HG03103 (cell line): ENCODE data around the gene CDK6.

Experiments
- ATAC-seq: cut with Tn5 transposase; IDR thresholded peaks from one replicate; pipeline ENCODE4 v1.9.1; 2021; ENCODE audit warnings: low read depth; ENCODE audit not compliant: unreplicated experiment

Gene CDK6

DNA sequence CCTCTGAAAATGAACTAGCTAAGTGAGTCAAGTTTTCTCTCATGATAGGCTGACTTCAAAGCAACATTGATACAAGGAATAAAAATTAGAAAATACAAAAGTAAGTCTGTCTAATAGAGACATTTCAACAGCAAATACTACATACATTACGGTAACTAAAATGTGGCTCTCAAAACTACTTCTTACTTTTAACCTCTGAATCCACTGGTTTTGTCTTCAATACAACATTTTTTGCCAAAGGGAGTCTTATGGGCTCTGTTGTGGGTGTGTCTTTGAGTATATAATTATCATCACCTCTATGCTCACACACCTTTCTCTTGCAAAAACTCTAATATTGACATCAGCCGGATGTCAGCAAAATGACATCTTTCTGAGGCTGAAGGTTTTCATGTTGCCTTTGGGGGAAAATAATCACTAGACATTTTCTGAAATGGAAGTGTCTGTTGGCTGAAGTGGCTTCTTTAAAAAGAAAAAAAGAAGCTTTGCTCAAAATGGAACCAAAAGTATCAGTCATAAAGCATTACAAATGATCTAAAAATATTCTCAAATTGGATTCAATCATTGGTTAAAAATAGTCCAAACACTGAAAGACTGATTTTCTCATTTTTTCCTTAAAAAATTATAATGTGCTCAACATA, 204.4 kb downstream of the CDK6 start:
- peak; percentile 19 for ATAC-seq

DNA sequence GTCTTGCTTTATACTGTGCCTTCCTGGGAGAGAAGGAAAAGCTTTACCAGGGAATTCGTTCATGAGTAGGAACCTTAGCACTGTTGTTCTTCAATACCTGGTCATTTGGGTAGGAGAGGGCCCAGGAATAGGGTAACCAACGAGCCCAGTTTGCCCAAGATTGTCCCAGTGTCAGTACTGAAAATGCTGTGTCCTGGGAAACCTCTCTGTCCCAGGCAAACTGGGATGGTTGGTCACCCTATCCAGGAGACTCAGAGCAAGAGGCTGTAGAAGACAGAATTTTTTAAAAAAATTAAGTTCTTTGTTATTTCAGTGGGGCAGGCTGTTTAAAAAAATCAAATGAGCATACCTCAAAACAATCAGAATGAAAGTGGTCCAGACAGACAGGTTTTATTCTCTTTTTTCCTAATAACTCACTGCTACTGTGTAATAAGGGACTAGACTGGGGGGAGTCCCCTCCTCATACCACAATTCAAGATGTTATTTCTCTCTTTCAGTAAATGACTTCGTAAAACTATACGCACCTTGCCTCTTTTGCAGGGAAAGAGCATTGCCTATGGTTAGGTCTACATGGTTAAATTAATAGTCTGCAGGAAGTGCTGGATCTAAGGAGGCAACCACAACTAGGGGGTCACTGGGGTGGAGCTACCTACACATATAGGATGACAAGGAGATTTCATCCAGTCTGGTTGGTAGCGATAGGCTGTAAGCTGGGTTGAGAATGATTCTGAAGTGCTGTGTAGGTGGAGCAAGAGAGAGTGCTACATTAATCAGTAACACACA, 205.1 kb downstream of the CDK6 start:
- peak; percentile 44 for ATAC-seq

DNA sequence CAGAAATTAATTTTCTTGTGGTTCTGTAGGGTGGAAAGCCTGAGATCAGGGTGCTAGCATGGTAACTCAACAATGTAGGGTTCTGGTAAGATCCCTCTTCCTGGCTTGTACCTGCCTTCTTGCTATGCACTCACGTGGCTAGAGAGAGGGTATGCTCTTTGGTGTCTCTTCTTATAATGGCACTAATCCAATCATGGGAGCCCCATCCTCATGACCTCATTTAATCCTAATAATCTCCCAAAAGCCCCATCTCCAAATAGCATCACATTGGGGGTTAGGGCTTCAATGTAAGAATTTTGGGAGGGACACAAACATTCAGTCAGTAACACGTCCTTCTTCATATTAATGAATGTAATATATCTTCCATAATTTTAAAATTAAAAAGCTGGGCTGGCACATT, 206.6 kb downstream of the CDK6 start:
- ATAC-seq = no peak

DNA sequence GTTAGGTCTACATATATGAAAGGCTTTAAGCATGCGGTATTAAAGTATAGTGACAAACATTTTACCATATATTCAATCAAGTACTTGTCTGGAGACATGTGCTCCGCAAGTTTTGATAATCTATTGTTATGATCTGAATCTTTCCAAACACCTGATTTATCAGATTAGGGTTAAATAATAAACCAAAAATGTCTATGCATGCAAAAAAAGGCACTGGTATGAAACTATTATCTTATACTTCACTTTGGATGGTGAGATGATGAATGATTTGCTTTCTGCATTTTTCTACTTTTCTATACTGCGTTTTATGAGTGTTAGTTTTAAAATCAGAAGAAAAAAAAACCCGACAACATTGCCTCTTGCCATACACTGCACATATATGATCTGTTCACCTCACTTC, 208.4 kb downstream of the CDK6 start:
- no peak for ATAC-seq

DNA sequence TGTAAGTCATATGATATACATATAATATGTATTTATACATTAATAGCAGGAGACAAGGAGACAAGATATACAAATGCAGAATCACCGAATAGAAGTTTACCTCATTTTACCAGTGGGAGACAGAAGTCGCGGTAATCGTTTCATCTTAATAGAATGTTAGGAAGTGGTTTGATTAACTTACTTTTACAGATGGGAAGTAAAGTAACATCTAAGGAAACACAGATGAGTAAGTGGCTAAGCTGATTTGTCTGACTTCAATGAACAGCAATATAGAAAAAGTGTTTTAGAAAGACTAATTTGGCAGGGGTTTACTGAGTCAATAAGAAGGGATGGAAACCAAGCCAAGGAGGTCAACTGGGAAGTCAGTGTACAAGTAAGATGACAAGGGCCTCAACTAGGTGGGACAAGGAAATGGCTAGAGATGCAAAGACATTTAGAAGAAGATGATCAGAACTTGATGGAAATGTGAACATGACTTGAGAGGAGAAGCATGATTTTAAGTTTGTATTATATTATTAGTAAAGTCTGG, 210.0 kb downstream of the CDK6 start:
- ATAC-seq = no peak

DNA sequence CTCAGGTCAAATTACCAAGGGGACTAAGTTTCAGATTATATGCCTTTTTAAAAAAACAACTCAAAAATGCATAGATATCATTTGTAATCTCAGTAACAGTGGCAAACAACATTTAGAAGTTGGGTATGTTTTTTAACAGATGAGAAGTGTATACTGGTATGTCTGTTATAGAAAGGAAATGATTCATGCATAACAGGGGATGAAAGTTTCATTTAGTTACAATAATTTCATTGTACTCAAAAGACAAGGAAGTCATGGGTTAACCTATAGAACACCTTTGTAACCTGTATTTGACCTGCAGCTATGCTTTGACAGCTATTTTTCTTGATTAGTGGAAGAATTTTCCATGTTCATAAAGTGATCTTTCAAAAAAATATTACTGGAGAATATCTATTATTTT, 210.8 kb downstream of the CDK6 start:
- no peak for ATAC-seq

DNA sequence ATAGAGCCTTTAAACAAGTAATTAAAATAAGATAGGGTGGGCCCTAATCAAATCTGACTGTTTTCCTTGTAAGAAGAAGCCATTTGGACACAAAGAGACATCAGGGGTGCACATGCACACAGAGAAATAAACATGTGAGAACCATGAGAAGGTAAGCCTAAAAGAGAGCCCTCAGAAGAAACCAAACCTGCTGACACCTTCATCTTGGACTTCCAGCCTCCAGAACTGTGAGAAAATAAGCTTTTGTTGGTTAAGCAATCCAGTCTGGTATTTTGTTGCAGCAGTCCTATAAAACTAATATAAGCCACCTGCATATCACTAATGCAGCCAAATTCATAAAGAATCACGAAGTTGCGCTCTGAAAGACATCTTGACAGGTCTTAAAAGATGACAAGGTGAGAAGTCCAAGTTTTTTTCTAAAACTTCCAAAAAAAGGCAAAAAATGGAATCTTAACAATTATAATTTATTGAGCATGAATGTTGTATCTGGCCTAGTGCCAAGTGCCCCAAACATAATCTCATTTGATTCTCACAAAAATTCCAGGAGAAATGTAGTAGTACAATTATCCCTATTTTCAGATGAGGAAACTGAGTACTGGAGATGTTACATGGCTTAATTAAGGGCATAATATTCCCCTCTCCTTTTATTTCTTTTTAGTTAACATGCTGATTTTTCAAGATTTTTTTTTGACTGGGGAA, 211.9 kb downstream of the CDK6 start:
- no peak for ATAC-seq

DNA sequence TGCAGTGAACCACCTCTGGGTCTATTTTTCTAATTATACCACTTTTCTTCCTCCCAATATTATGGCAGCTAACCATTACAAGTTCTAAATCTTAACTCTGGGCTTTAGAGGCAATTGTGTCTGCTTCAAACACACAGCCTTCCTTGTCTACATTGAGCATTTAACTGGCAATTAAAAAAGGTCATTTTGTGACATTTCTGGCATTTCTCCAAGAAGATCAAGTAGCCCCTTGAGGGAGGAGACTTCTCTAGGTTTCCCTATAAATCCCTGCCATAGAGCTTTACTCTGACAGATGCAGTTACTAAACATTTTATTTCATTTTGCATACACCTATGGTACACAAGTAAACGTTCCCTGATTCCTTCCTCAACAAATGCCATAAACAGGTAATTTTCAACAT, 212.8 kb downstream of the CDK6 start:
- ATAC-seq = no peak

DNA sequence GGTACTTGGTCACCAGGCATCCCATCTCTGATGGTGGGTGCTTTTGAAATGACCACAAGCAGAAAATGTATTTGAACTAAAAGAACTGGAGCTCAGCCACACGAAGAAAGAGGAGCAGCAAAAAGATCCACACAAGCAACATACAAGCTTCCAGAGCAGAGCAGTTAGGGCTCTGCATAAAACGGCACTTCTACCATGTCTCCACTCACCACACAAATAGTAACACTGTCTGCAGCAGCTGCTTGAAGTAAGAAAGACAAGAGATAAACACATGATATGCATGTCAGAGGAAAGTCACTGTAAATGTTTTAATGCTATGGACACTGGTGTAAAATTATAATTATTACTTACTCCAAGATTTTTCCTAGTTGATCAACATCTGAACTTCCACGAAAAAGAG, 213.7 kb downstream of the CDK6 start:
- no peak for ATAC-seq

DNA sequence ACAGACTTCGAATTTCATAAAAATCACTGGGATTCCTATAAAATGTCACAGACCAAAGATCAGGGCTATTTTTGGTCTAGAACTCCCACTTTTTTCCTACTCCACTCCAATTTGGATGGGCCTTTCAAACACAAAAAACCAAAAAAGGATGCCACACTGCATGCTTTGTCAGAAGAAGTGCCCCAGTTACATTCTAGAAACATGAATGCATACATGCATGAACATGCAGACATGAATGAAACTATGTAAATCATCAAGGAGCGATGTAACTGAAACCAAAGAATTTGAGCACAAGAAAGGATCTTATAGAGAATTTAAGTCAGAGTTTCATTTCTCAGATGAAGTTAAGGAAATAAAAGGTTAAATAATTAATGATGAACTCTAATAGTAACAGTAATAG, 214.3 kb downstream of the CDK6 start:
- ATAC-seq = peak; percentile 53

DNA sequence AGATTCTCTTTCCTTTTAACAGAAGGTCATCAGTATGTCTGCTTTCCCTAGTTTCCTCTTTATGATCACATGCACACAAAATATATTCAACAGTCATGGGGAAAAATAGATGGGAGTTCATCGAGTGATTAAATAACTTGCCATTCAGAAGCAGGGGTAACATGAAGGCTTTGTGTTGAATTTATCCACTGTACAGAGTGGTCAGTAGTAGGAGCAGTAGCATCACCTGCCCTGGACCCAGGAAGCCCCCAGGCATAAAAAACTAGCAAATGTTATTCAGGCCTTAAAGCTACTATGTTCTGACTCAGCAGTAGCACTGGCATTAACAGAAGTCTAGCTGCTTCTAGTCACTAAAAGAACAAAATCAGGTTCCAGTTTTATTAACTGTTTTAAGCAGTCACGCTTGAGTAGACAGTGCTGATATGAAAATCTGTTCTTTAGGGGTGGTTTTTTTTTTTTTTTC, 214.8 kb downstream of the CDK6 start:
- ATAC-seq = peak; percentile 33

DNA sequence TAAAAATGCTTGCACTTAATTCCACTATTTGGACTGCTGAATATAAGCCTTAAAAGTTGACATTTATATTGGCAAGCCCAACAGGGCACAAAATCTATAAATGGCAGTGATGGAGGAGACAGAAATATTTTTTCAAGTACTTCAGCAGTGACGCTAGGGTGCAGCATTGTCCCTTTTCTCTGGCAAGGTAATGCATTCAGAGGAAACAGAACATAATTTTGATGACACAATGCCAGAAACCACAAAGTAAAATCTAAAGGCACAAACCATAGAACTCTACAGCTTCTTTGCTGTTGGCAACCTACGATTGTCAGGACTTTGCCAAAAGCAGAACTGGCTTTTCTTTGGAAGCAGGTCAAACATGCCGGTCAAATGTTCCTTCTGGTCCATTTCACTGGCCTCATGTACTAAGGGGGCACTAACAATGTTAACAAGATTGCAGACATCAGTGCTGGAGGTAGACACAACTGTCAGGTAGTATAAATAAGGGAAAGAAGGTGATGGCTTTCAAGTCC, 215.3 kb downstream of the CDK6 start:
- ATAC-seq = peak; percentile 65

DNA sequence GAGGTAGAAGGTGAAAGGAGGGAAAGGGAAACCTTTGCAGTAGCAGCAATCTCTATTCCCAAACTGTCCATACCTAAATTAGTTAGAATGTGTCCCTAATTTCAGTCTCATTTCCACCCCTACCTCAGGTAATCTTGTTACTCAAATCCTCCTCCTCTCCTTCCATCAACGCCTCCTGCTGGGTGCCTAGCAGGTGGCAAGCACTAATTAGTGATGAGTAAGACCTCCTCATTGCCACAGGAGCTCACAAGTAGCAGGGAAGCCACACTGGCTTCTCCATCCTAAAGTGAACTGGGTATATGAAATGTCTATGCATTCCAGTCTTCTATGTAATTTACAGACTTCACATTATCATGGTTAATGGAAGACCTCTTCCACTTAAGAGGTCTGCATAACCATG, 220.5 kb downstream of the CDK6 start:
- ATAC-seq = no peak

DNA sequence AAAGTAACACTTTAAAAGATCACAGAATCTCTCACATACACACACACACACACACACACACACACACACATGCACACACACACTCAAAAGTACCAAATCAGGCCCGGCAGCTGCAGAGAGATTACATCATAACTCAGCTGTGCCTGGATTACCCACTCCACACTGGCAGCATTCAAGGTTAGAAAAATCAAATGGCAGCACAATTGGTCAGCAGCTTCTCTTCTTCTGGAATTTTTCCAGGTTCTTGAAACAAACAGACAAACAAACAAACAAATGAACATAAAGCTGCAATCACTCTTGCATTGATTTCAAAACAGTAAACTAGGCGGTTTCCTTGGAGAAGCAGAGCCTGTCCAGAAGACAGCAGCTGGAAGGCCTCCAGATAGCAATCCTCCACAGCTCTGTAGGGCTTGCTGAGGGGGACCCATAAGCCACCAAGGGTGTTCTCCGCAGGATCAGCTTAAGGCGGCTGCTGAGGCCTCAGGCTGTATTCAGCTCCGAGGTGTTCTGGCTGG, 221.7 kb downstream of the CDK6 start:
- ATAC-seq = no peak

DNA sequence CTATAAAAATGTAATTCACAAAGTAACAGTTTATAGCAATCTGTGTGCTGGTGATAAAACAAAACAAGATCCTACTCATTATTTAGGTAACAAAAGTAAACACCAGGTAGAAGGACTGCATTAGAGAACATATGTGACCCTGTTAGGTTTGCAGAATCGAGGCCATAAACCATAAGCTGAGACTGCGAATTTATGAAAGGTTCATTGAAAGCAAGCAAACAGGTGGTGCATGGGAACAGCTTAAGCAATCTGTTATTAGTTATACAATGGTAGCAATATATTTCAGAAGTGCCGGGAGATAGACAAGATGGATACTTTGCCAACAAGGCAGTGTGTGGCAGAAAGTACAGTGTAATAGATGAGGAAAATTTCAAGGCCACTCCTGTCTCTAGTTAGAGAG, 222.7 kb downstream of the CDK6 start:
- ATAC-seq = no peak

DNA sequence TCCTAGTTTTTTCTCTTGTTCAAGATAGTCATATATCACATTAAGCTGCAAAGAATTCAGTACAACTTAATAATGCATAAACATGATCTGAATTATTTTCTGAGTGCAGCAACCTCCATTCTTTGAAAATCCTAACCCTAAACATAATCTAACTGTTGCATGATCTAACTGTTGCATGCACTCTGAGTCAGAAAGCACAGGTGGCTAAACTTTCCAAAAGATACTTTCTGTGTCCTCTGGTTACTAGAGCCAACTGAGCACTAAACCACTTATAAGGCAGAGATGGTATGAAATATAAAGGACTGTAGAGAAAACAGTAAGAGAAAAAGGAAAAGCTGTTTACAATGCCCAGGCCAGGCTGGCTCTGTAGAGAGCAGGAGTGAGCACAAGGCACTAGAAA, 223.2 kb downstream of the CDK6 start:
- no peak for ATAC-seq

DNA sequence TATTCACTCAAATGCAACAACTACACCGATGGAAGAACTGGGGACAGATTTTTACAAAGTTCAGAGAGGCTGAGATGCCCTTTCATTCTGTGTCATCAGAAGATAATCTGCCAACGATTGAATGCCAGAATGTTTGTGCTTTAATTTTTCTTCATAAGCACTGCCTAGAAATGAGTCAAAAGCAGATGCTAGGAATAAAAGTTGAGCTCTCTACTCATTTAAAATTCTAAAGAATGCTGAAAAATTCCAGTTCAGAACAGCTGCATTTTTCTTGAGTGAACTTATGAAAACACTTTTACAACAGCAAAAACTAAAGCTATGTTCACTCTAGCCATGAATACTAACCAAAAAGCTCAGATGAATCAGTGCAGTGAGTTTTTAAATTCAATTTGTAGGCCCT, 223.9 kb downstream of the CDK6 start:
- no peak for ATAC-seq

DNA sequence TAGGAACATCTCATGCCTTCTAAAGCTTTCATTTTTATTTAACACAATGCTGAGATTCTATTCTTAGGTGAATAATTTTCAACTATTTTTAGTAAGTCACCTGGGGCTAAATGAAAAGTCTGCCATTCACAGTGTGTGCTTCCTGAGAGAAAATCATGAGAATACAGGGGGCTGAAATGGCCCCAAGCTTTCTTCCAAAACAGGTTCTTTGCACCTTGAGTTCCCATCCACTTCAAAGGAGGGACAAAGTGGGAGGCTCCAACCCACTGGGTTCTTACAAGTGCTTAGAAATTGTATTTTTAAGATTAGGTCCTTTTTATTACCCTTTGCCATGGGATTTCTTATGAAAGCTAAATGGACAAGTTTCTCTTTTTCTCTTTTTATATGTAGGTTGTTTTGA, 224.6 kb downstream of the CDK6 start:
- ATAC-seq = no peak

DNA sequence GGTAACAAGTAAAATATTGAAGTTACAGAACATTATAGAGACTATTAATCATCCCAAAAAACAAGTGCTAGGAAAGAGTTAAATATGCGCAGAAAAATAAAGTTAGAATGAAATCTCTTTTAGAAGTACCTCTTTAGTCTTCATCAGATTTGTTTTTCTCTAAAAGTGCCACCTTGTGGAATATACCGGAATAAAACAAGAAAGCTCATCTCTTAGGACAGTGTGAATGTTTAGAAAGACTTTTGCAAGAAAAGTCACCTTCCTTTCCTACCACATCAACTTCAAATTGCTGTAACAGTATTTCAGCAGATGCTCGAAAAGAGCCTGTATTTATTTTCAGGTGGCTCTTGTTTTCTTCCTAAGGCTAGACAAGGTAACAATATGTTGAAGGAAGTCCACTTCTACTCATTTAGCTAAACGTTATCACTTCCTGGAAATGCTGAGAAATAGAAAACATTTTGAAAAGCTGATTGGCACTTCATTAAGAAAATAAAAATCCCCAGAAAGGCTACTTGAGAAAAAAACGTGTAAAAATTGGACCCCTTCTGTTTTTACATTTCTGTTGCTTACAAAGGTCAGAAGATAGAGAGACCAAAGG, 226.4 kb downstream of the CDK6 start:
- no peak for ATAC-seq
